Heart left ventricle (tissue), 13 donors: Measurements from ENCODE around the gene ERMAP.

Experiments
- POLR2A ChIP-seq, 2 donors: fragments of 450-650 bp; IDR thresholded peaks; one replicate each; pipeline ENCODE4 v1.6.1; 2017; ENCODE audit warnings: antibody characterized with exemption in 2 of 2, mild to moderate bottlenecking in 2 of 2, moderate library complexity in 2 of 2
- TF ChIP-seq, protein P1 (sequence below), 12 donors: fragments of 200-600 bp; sonication (generic) in 4 of 12; IDR thresholded peaks; one replicate each; pipeline versions ENCODE4 v1.5.0 to v1.8.0; 2018 to 2022; ENCODE audit warnings: antibody characterized with exemption in 12 of 12, mild to moderate bottlenecking in 5 of 12
- donor health status: ischemic (EF 13 %, LVEDD 7.1; RV severe dilation, severe dysfunction).
- donor health status: DM: no; HTN: yes; CAD: no.
- donor health status: DM: no; HTN: no; CAD: no.
- donor health status: ischemic (EF 25% LVEDD 6.9; RV normal size, moderate dysfunction).
- donor health status: ischemic (EF 25% LVEDD 5.7; RV mildly dilated, moderate dysfunction).
- donor health status: ischemic (EF 35%, LVEDD 5.7; RV mildly dilated, moderate dysfunction).
- donor health status: nonischemic (EF 11% LVEDD 7.7; RV severe dilation, severe dysfunction).
- donor health status: DM: yes; HTN: yes; CAD: no.
- donor health status: PGD.
- donor health status: ischemic (EF 29% LVEDD 5.4; RV normal size, mild dysfunction).
- donor health status: nonischemic (EF 23%, LVEDD 6.1; RV moderate dilation, normal function).

GRCh38 chr1:42845866-42846256 is 28.9 kb downstream of the ERMAP start:
- TF ChIP-seq POLR2A (IDR thresholded peaks at IDR 0.05) = no peak
- TF ChIP-seq, protein P1, sequence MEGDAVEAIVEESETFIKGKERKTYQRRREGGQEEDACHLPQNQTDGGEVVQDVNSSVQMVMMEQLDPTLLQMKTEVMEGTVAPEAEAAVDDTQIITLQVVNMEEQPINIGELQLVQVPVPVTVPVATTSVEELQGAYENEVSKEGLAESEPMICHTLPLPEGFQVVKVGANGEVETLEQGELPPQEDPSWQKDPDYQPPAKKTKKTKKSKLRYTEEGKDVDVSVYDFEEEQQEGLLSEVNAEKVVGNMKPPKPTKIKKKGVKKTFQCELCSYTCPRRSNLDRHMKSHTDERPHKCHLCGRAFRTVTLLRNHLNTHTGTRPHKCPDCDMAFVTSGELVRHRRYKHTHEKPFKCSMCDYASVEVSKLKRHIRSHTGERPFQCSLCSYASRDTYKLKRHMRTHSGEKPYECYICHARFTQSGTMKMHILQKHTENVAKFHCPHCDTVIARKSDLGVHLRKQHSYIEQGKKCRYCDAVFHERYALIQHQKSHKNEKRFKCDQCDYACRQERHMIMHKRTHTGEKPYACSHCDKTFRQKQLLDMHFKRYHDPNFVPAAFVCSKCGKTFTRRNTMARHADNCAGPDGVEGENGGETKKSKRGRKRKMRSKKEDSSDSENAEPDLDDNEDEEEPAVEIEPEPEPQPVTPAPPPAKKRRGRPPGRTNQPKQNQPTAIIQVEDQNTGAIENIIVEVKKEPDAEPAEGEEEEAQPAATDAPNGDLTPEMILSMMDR (IDR thresholded peaks at IDR 0.05) = no peak
